ENCODE results near the gene MAOB. TPM values are rescaled to one million over a fixed set of nuclear protein-coding genes. Genes with fewer than 3 reads are reported as not detected.

The MAOB gene
- polyA plus RNA-seq, 1 experiment, result not detected

DNA sequence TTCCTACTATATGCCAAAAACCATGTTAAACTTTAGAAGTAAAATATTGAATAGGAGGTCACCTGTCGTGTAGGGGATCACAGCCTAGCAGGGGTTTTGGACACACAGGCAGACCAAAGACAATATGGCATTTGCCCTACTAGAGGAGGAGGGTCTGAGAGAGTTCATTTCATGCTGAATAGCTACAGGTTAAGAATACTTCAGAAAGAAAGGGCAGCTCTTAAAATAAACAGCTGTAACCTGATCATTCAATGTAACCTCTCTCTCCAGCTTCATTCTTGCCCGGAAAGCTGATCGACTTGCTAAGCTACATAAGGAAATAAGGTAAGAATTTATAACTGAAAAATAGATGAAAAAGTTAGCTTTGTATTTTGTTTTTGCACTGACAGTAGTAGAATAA, 146.3 kb downstream of the MAOB start:
- Histone ChIP-seq H3K27me3 (ENCODE audit: control insufficient read depth, insufficient read depth, low read length) (no peaks in the 10 kb centered on the region), H3K36me3 (ENCODE audit: control insufficient read depth, insufficient read depth, low read length) (no peaks in the 10 kb centered on the region), H3K4me3 (ENCODE audit: low read depth, low read length) (no peak overlapping the region)
- DNase-seq (ENCODE audit: low read depth), result no peak
- TF ChIP-seq, protein P1, sequence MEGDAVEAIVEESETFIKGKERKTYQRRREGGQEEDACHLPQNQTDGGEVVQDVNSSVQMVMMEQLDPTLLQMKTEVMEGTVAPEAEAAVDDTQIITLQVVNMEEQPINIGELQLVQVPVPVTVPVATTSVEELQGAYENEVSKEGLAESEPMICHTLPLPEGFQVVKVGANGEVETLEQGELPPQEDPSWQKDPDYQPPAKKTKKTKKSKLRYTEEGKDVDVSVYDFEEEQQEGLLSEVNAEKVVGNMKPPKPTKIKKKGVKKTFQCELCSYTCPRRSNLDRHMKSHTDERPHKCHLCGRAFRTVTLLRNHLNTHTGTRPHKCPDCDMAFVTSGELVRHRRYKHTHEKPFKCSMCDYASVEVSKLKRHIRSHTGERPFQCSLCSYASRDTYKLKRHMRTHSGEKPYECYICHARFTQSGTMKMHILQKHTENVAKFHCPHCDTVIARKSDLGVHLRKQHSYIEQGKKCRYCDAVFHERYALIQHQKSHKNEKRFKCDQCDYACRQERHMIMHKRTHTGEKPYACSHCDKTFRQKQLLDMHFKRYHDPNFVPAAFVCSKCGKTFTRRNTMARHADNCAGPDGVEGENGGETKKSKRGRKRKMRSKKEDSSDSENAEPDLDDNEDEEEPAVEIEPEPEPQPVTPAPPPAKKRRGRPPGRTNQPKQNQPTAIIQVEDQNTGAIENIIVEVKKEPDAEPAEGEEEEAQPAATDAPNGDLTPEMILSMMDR (IDR thresholded peaks at IDR 0.05; ENCODE audit: insufficient read depth, low read depth, low read length), result no peak
- POLR2A ChIA-PET, result no interaction called here
- CTCF ChIA-PET, result no interaction called here

- Histone ChIP-seq H3K36me3 (ENCODE audit: control insufficient read depth, insufficient read depth, low read length) (no peaks in the 10 kb centered on the region), H3K4me3 (ENCODE audit: low read depth, low read length) (no peak overlapping the region), H3K27me3 (ENCODE audit: control insufficient read depth, insufficient read depth, low read length) (no peaks in the 10 kb centered on the region)
- CTCF ChIA-PET, result no interaction called here
- POLR2A ChIA-PET, result no interaction called here
- TF ChIP-seq, protein P1 (IDR thresholded peaks at IDR 0.05; ENCODE audit: insufficient read depth, low read depth, low read length), result no peak
- DNase-seq (ENCODE audit: low read depth), result no peak
Observed at GRCh38 chrX:43735534-43735933, 146.7 kb downstream of the MAOB start.

- DNase-seq (ENCODE audit: low read depth), result no peak
- H3K36me3 ChIP-seq (ENCODE audit: control insufficient read depth, insufficient read depth, low read length), result no peaks in the 10 kb centered on the region
- ChIA-PET CTCF (no interaction called here), POLR2A (no interaction called here)
- H3K27me3 ChIP-seq (ENCODE audit: control insufficient read depth, insufficient read depth, low read length), result no peaks in the 10 kb centered on the region
- H3K4me3 ChIP-seq (ENCODE audit: low read depth, low read length), result no peak overlapping the region
- TF ChIP-seq, protein P1 (IDR thresholded peaks at IDR 0.05; ENCODE audit: insufficient read depth, low read depth, low read length), result no peak
Observed at GRCh38 chrX:43734444-43734843, 147.8 kb downstream of the MAOB start.

DNA sequence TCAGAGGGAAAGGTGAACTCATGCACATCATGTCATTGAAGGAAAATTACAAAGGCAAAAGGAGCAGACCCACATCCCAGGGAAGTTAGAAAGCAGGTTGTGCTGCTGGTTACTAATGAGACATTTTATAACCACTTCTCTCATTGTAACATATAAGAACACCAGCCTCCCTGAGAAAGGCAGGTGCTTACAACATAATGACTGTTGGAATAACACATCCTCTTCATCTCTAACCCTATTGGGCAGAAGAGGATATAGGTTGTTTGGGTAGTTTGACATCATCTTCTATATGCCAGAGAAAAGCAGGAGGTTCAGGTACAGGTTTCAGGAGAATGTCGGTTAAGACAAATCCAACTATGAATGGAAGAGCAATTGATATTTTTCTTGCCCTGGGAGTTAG, 148.6 kb downstream of the MAOB start:
- Histone ChIP-seq H3K4me3 (ENCODE audit: low read depth, low read length) (no peak overlapping the region), H3K36me3 (ENCODE audit: control insufficient read depth, insufficient read depth, low read length) (no peaks in the 10 kb centered on the region), H3K27me3 (ENCODE audit: control insufficient read depth, insufficient read depth, low read length) (no peaks in the 10 kb centered on the region)
- no peak for DNase-seq (ENCODE audit: low read depth)
- ChIA-PET CTCF (no interaction called here), POLR2A (no interaction called here)
- TF ChIP-seq, protein P1 (IDR thresholded peaks at IDR 0.05; ENCODE audit: insufficient read depth, low read depth, low read length), result no peak

GRCh38 chrX:43731086-43731485, 151.2 kb downstream of the MAOB start:
- POLR2A ChIA-PET, result no interaction called here
- TF ChIP-seq, protein P1 (IDR thresholded peaks at IDR 0.05; ENCODE audit: insufficient read depth, low read depth, low read length), result no peak
- no peaks in the 10 kb centered on the region for H3K27me3 ChIP-seq (ENCODE audit: control insufficient read depth, insufficient read depth, low read length)

More at GRCh38 chrX:43731086-43731485, 151.2 kb downstream of the MAOB start:
- H3K4me3 ChIP-seq (ENCODE audit: low read depth, low read length), result no peak overlapping the region
- DNase-seq (ENCODE audit: low read depth), result no peak
- CTCF ChIA-PET, result no interaction called here
- no peaks in the 10 kb centered on the region for H3K36me3 ChIP-seq (ENCODE audit: control insufficient read depth, insufficient read depth, low read length)

All from BJ (cell line).